Esophagus muscularis mucosa (tissue), 4 donors: ENCODE data around the gene PDE4DIP.
"Not testable (repeated sequence)": the region's sequence is repeated elsewhere in the genome, so short reads cannot be mapped to it uniquely, and the experiment has no call there.

ENCODE experiments used
- EP300 ChIP-seq: sonication (generic); formaldehyde crosslinking; IDR thresholded peaks from one replicate; pipeline ENCODE4 v1.6.1; 2017; ENCODE audit warnings: antibody characterized with exemption
- POLR2A ChIP-seq: fragments of 450-650 bp; IDR thresholded peaks from one replicate; pipeline ENCODE4 v1.6.1; 2017; ENCODE audit warnings: antibody characterized with exemption, moderate library complexity, mild to moderate bottlenecking, low read depth
- TF ChIP-seq, protein P1 (sequence below), 3 experiments: fragments of 200-600 bp in 2 of 3; fragments of 450-650 bp in 1 of 3; sonication (generic) in 2 of 3; IDR thresholded peaks; one replicate each; pipeline ENCODE4 v1.5.1; 2017 to 2019; ENCODE audit warnings: antibody characterized with exemption in 3 of 3, mild to moderate bottlenecking in 2 of 3, moderate library complexity in 1 of 3

- TF ChIP-seq, protein P1, sequence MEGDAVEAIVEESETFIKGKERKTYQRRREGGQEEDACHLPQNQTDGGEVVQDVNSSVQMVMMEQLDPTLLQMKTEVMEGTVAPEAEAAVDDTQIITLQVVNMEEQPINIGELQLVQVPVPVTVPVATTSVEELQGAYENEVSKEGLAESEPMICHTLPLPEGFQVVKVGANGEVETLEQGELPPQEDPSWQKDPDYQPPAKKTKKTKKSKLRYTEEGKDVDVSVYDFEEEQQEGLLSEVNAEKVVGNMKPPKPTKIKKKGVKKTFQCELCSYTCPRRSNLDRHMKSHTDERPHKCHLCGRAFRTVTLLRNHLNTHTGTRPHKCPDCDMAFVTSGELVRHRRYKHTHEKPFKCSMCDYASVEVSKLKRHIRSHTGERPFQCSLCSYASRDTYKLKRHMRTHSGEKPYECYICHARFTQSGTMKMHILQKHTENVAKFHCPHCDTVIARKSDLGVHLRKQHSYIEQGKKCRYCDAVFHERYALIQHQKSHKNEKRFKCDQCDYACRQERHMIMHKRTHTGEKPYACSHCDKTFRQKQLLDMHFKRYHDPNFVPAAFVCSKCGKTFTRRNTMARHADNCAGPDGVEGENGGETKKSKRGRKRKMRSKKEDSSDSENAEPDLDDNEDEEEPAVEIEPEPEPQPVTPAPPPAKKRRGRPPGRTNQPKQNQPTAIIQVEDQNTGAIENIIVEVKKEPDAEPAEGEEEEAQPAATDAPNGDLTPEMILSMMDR (IDR thresholded peaks at IDR 0.05), result not testable (repeated sequence)
- not testable (repeated sequence) for TF ChIP-seq POLR2A, EP300
These were observed at the start of gene PDE4DIP for GRCh38 chr1:148844220-148844619.
